Heart left ventricle (tissue), 13 donors: ENCODE results near the gene NEURL2.
"Not testable (repeated sequence)": the region's sequence is repeated elsewhere in the genome, so short reads cannot be mapped to it uniquely, and the experiment has no call there.

ENCODE experiments used
- POLR2A ChIP-seq, 2 donors: fragments of 450-650 bp; IDR thresholded peaks; one replicate each; pipeline ENCODE4 v1.6.1; 2017; ENCODE audit warnings: antibody characterized with exemption in 2 of 2, mild to moderate bottlenecking in 2 of 2, moderate library complexity in 2 of 2
- TF ChIP-seq, protein P1 (sequence below), 12 donors: fragments of 200-600 bp; sonication (generic) in 4 of 12; IDR thresholded peaks; one replicate each; pipeline versions ENCODE4 v1.5.0 to v1.8.0; 2018 to 2022; ENCODE audit warnings: antibody characterized with exemption in 12 of 12, mild to moderate bottlenecking in 5 of 12
- donor health status: ischemic (EF 13 %, LVEDD 7.1; RV severe dilation, severe dysfunction).
- donor health status: DM: no; HTN: yes; CAD: no.
- donor health status: DM: no; HTN: no; CAD: no.
- donor health status: ischemic (EF 25% LVEDD 6.9; RV normal size, moderate dysfunction).
- donor health status: ischemic (EF 25% LVEDD 5.7; RV mildly dilated, moderate dysfunction).
- donor health status: ischemic (EF 35%, LVEDD 5.7; RV mildly dilated, moderate dysfunction).
- donor health status: nonischemic (EF 11% LVEDD 7.7; RV severe dilation, severe dysfunction).
- donor health status: DM: yes; HTN: yes; CAD: no.
- donor health status: PGD.
- donor health status: ischemic (EF 29% LVEDD 5.4; RV normal size, mild dysfunction).
- donor health status: nonischemic (EF 23%, LVEDD 6.1; RV moderate dilation, normal function).

DNA sequence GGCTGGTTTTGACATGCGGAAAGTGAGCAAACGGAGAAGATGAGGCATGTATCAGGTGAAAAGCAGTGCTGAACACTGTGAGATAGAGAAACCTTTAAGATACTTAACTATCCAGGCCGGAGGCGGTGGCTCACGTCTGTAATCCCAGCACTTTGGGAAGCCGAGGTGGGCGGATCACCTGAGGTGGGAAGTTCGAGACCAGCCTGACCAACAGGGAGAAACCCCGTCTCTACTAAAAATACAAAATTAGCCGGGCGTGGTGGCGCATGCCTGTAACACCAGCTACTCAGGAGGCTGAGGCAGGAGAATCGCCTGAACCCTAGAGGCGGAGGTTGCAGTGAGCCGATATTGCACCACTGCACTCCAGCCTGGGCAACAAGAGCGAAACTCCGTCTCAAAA lies 40.7 kb upstream of the NEURL2 start:
- TF ChIP-seq, protein P1, sequence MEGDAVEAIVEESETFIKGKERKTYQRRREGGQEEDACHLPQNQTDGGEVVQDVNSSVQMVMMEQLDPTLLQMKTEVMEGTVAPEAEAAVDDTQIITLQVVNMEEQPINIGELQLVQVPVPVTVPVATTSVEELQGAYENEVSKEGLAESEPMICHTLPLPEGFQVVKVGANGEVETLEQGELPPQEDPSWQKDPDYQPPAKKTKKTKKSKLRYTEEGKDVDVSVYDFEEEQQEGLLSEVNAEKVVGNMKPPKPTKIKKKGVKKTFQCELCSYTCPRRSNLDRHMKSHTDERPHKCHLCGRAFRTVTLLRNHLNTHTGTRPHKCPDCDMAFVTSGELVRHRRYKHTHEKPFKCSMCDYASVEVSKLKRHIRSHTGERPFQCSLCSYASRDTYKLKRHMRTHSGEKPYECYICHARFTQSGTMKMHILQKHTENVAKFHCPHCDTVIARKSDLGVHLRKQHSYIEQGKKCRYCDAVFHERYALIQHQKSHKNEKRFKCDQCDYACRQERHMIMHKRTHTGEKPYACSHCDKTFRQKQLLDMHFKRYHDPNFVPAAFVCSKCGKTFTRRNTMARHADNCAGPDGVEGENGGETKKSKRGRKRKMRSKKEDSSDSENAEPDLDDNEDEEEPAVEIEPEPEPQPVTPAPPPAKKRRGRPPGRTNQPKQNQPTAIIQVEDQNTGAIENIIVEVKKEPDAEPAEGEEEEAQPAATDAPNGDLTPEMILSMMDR (IDR thresholded peaks at IDR 0.05): not testable (repeated sequence)
- TF ChIP-seq POLR2A (IDR thresholded peaks at IDR 0.05): not testable (repeated sequence)
